GM10248 (cell line): ENCODE data around the gene ZNF414.

Experiments
- CTCF ChIA-PET: fragments of 300-600 bp; sonication (Branson Sonifier 250); formaldehyde crosslinking; extraction: SDS; loops from one replicate; lab custom pipeline; 2021; ENCODE audit warnings: antibody characterized with exemption; lab: Yijun Ruan, JAX
- POLR2A ChIA-PET: fragments of 350-650 bp; sonication (Branson Sonifier 250); formaldehyde crosslinking; extraction: SDS; loops from one replicate; lab custom pipeline; 2020; ENCODE audit warnings: antibody characterized with exemption; lab: Yijun Ruan, JAX
- DNase-seq: peaks from one replicate; pipeline ENCODE4 v3.0.0; 2012; ENCODE audit errors: extremely low spot score
- TF ChIP-seq, protein P1 (sequence below): IDR thresholded peaks from 2 replicates; pipeline ENCODE4 v1.5.1; 2012; ENCODE audit warnings: mild to moderate bottlenecking, low read depth; ENCODE audit errors: extremely low read depth, missing control alignments, control extremely low read depth

The ZNF414 gene

DNA sequence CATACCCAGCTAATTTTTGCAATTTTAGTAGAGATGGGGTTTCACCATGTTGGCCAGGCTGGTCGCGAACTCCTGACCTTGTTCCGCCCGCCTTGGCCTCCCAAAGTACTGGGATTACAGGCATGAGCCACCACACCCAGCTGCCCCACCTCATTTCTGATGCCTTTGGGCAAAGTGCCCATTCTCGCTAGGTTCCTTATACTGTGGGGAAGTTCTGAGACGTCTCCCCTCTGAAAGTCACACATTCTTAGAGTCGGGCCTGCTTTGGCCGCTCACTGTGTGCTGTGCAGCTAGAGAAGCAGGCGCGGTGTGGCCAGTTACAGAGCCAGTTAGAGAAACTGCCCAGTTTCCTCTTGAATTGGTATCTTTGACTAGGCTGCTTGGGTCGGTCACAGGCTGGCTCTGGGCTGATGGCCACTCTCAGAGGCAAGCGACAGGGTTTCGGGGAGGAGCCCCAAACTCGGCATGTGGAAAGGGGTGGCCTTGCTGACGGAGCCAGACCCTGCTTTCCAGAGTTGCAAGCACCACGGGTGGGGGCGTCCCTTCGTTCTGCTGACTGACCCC, 29.6 kb downstream of the ZNF414 start:
- DNase-seq = no peak
- CTCF ChIA-PET = no interaction called here
- TF ChIP-seq, protein P1, sequence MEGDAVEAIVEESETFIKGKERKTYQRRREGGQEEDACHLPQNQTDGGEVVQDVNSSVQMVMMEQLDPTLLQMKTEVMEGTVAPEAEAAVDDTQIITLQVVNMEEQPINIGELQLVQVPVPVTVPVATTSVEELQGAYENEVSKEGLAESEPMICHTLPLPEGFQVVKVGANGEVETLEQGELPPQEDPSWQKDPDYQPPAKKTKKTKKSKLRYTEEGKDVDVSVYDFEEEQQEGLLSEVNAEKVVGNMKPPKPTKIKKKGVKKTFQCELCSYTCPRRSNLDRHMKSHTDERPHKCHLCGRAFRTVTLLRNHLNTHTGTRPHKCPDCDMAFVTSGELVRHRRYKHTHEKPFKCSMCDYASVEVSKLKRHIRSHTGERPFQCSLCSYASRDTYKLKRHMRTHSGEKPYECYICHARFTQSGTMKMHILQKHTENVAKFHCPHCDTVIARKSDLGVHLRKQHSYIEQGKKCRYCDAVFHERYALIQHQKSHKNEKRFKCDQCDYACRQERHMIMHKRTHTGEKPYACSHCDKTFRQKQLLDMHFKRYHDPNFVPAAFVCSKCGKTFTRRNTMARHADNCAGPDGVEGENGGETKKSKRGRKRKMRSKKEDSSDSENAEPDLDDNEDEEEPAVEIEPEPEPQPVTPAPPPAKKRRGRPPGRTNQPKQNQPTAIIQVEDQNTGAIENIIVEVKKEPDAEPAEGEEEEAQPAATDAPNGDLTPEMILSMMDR = no peak
- POLR2A ChIA-PET = no interaction called here

DNA sequence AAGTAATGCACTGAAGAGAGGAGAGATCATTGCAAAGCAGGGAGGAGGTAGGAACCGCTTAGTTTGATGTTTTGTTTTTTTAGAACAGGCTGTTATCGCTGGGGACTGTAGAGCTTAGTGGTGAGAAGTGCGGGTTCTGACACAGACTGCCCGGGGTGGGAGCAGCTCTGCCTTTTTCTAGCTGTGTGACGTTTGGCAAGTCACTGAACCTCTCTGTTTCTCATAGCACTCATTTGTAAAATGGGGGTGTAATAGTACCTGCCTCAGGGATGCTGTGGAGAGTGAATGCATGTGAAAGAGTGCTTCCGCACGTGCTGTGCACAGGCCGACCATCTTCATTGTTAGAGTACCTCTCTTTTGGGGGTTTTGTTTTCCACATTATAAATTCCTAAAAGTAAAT, 30.8 kb downstream of the ZNF414 start:
- CTCF ChIA-PET = interaction anchor here (1.3 kb wide), 1 partner anchor 22 kb away, joined by 3 read pairs; no protein-coding TSS in a partner anchor
- POLR2A ChIA-PET = no interaction called here
- DNase-seq = no peak

DNA sequence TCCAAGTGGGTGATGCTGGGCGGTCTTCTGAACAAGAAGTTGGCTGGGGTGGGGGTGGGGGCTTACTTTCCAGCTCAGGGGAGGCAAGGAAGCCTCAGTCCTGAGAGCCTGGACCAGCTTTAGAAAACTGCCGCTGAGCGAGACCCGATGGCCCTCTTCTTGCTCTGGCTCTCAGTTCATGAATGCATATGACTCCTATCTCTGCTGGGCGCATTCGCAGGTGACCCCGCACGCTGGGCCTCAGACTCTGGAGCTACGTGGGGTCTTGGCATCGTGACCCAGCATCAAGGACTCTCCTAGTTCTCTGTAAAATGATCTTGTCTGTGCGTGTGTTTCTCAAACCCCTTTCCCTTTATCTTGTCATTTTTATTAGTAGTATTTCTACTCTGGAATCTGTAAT, 31.3 kb downstream of the ZNF414 start:
- TF ChIP-seq, protein P1 = no peak
- ChIA-PET CTCF (interaction anchor here (1.3 kb wide), 2 partner anchors 20 to 23 kb away, joined by 3 read pairs; no protein-coding TSS in a partner anchor), POLR2A (interaction anchor here (0.6 kb wide), 1 partner anchor 12 kb away, joined by 3 read pairs; no protein-coding TSS in a partner anchor)
- DNase-seq = no peak

More for the DNA sequence above, 30.8 kb downstream of the ZNF414 start:
- TF ChIP-seq, protein P1 = no peak

DNA sequence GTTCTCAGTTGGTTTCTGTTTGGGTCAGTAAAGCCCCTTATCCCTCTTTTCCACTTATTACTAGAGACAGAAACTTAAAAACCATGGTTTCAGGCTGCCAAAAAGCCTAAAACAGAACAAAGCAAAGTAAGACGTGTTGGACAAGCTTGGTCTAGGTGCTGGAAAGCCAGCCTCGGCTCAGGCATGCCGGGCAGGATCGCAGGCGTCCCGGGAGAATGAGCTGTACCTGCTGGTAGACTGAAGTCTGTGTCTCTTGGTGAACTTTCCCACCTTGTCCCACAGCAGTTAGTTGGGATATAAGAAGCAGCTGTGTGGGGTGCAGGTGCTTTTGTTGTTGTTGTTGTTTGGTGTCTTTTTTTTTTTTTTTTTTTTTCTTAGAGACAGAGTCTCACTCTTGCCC, 32.4 kb downstream of the ZNF414 start:
- POLR2A ChIA-PET = no interaction called here
- no peak for DNase-seq
- TF ChIP-seq, protein P1 = no peak
- CTCF ChIA-PET = interaction anchor here (1.3 kb wide), 1 partner anchor 19 kb away, joined by 3 read pairs; no protein-coding TSS in a partner anchor

DNA sequence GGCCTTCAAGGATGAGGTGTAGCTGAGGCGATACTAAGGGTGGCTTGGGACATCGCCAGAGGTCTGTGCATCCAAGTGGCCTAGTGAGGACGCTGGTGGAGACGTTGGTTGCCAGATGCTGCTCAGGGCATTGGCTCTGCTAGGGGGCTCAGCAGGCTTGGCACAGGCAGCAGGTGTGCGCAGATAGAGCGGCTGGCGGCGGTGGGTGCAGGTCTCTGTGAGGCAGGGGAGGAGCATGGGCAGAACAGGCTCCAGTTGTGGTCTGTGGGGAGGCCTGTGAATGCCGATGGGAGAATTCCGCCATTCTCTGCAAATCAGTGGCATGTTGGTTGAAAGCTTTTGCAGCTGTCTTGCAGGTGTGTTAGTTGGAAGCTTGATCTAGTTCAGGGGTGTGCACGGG, 32.8 kb downstream of the ZNF414 start:
- TF ChIP-seq, protein P1 = no peak
- no peak for DNase-seq
- ChIA-PET CTCF (interaction anchor here (1.3 kb wide), 1 partner anchor 18 kb away, joined by 3 read pairs; no protein-coding TSS in a partner anchor), POLR2A (no interaction called here)

DNA sequence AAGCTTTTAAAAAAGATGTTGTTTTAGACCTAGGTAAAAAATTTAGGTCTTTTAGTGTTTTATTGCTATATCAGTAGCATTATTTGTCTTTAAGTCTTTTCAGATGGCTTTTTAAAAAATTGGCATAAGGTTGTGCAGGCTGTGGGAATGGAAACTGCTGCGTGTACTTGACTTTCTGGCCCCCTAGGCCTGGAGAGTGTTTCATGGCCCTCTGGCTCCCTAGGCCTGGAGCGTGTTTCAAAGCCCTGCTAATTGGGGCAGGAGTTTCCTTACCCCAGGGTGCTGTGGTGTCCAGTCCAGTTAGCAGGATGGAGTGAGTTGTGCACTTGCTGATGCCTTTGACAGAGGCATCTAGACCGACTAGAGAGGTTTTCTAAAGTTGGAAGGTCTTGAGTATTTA, 35.4 kb downstream of the ZNF414 start:
- POLR2A ChIA-PET = interaction anchor here (0.6 kb wide), 1 partner anchor 153 kb away, joined by 6 read pairs; no protein-coding TSS in a partner anchor
- CTCF ChIA-PET = interaction anchor here (1.4 to 1.5 kb wide), 2 partner anchors 15 to 21 kb away, joined by 3 read pairs; no protein-coding TSS in a partner anchor
- TF ChIP-seq, protein P1 = no peak
- DNase-seq = no peak
